SU-DHL-6 (cell line): ENCODE data around the gene OSR1.

Source experiments
- H2AFZ ChIP-seq: fragments of 200-600 bp; sonication (generic); 2 replicates; pipeline ENCODE4 v1.6.1; 2014; ENCODE audit warnings: low read depth, mild to moderate bottlenecking, moderate library complexity, mixed read lengths, antibody characterized with exemption, low read length; ENCODE audit not compliant: severe bottlenecking
- H3F3A ChIP-seq: fragments of 200-600 bp; shearing (Covaris generic); 2 replicates; pipeline ENCODE4 v1.6.0; 2016; ENCODE audit warnings: antibody characterized with exemption, mild to moderate bottlenecking; ENCODE audit not compliant: insufficient read depth
- H3K27ac ChIP-seq: fragments of 200-600 bp; sonication (generic); 2 replicates; pipeline ENCODE4 v1.5.1; 2016; ENCODE audit warnings: low read depth, mild to moderate bottlenecking, low read length, moderate library complexity, mixed read lengths
- H3K27me3 ChIP-seq: fragments of 200-600 bp; sonication (generic), shearing (Covaris generic); 2 replicates; pipeline ENCODE4 v1.6.0; 2014; ENCODE audit warnings: mild to moderate bottlenecking, low read length
- H3K36me3 ChIP-seq: fragments of 200-600 bp; sonication (generic); 2 replicates; pipeline ENCODE4 v1.6.1; 2014; ENCODE audit warnings: mild to moderate bottlenecking, low read length, mixed read lengths
- H3K4me2 ChIP-seq: fragments of 300-600, 200-600 bp; shearing (Covaris generic), sonication (generic); 2 replicates; pipeline ENCODE4 v1.6.0; 2014; ENCODE audit warnings: low read length, low read depth, mild to moderate bottlenecking; ENCODE audit not compliant: poor library complexity, severe bottlenecking
- H3K4me3 ChIP-seq: fragments of 200-600 bp; sonication (generic); 2 replicates; pipeline ENCODE4 v1.5.1; 2014; ENCODE audit warnings: antibody characterized with exemption, low read length, mild to moderate bottlenecking, mixed read lengths; ENCODE audit not compliant: insufficient read depth, poor library complexity, severe bottlenecking
- H3K79me2 ChIP-seq: fragments of 200-600 bp; sonication (generic); 2 replicates; pipeline ENCODE4 v1.6.1; 2014; ENCODE audit warnings: mild to moderate bottlenecking, low read length, moderate library complexity; ENCODE audit not compliant: insufficient read depth
- H3K9ac ChIP-seq: fragments of 200-600 bp; sonication (generic); 2 replicates; pipeline ENCODE4 v1.7.0; 2014; ENCODE audit warnings: mild to moderate bottlenecking, low read length
- H3K9me2 ChIP-seq: fragments of 200-600 bp; sonication (generic); replicated peaks from 2 replicates; pipeline ENCODE4 v1.6.1; 2014; ENCODE audit warnings: low read length; ENCODE audit not compliant: insufficient read depth
- H3K9me3 ChIP-seq: fragments of 200-600 bp; sonication (generic); 2 replicates; pipeline ENCODE4 v1.6.1; 2014; ENCODE audit warnings: low read length, mixed read lengths; ENCODE audit not compliant: insufficient read depth
- H4K20me1 ChIP-seq: fragments of 200-600 bp; sonication (generic); 2 replicates; pipeline ENCODE4 v1.6.1; 2014; ENCODE audit warnings: low read depth, mild to moderate bottlenecking, antibody characterized with exemption, low read length, moderate library complexity, mixed read lengths
- EZH2phosphoT487 ChIP-seq: fragments of 200-600 bp; sonication (generic), shearing (Covaris generic); conservative IDR thresholded peaks from 2 replicates; pipeline ENCODE4 v1.6.1; 2018; ENCODE audit warnings: mild to moderate bottlenecking, antibody characterized with exemption, low read length, moderate library complexity, mixed read lengths
- TF ChIP-seq, protein P1 (sequence below): fragments of 200-600 bp; sonication (generic); IDR thresholded peaks from one replicate; pipeline ENCODE4 v1.5.1; 2017; ENCODE audit warnings: antibody characterized with exemption, mild to moderate bottlenecking, low read length, moderate library complexity; ENCODE audit not compliant: insufficient read depth, poor library complexity, severe bottlenecking

Gene OSR1

DNA sequence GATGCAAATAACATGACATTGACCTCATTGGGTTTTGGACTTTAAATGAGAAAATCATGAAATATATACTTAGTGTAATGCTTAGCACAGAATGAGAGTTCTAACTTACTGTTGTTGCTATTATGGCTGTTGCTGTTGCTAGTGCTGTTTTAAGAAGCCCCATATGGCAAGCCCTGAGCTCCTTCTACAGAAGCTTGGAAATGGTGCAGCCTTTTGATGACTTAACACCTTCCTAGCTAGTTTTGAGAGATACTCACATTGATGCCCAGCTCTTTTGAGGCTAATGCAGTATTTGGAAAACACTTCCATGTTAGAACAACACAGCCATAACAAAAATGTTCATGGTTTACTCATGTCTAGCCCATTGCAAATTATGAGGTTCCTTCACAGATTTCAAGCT, 30.9 kb downstream of the OSR1 start:
- no peaks in the 10 kb centered on the region for H4K20me1 ChIP-seq
- TF ChIP-seq, protein P1, sequence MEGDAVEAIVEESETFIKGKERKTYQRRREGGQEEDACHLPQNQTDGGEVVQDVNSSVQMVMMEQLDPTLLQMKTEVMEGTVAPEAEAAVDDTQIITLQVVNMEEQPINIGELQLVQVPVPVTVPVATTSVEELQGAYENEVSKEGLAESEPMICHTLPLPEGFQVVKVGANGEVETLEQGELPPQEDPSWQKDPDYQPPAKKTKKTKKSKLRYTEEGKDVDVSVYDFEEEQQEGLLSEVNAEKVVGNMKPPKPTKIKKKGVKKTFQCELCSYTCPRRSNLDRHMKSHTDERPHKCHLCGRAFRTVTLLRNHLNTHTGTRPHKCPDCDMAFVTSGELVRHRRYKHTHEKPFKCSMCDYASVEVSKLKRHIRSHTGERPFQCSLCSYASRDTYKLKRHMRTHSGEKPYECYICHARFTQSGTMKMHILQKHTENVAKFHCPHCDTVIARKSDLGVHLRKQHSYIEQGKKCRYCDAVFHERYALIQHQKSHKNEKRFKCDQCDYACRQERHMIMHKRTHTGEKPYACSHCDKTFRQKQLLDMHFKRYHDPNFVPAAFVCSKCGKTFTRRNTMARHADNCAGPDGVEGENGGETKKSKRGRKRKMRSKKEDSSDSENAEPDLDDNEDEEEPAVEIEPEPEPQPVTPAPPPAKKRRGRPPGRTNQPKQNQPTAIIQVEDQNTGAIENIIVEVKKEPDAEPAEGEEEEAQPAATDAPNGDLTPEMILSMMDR: no peak
- no peak for TF ChIP-seq EZH2phosphoT487

DNA sequence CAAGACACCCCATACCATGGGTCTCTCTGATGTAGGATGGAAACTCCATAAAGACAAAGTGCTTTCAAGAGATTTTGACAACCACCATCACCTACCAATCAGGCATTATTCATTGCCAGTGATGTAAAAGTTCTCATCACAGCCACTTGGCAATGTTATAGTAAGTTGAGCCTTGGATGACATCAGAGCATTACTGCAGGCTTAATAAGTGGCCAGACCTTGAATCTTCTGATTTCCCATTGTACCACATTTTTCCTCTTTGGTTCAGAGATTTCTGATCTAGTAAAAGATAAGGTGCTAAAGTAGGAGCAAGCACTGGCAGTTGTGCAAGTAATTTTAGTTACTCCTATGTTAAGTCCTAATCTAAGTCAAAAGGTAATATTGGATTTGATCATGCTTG, 36.5 kb downstream of the OSR1 start:
- Histone ChIP-seq H3F3A (no peaks in the 10 kb centered on the region), H3K27me3 (no peaks in the 10 kb centered on the region), H2AFZ (no peak overlapping the region), H3K4me2 (no peak overlapping the region), H3K9ac (no peak overlapping the region), H3K9me3 (no peaks in the 10 kb centered on the region), H3K27ac (no peak overlapping the region), H3K79me2 (no peaks in the 10 kb centered on the region), H3K36me3 (no peaks in the 10 kb centered on the region), H3K4me3 (no peak overlapping the region), H4K20me1 (no peaks in the 10 kb centered on the region), H3K9me2 (no peaks in the 10 kb centered on the region)
- TF ChIP-seq EZH2phosphoT487: no peak
- TF ChIP-seq, protein P1: no peak

More for the DNA sequence above, 30.9 kb downstream of the OSR1 start:
- no peaks in the 10 kb centered on the region for H3K27me3 ChIP-seq
- H3K79me2 ChIP-seq: no peaks in the 10 kb centered on the region
- H3K36me3 ChIP-seq: no peaks in the 10 kb centered on the region
- no peaks in the 10 kb centered on the region for H3F3A ChIP-seq
- no peaks in the 10 kb centered on the region for H3K9me2 ChIP-seq
- no peak overlapping the region for H2AFZ ChIP-seq
- no peak overlapping the region for H3K9ac ChIP-seq
- H3K4me2 ChIP-seq: no peak overlapping the region
- H3K9me3 ChIP-seq: no peaks in the 10 kb centered on the region
- no peak overlapping the region for H3K27ac ChIP-seq
- no peak overlapping the region for H3K4me3 ChIP-seq

DNA sequence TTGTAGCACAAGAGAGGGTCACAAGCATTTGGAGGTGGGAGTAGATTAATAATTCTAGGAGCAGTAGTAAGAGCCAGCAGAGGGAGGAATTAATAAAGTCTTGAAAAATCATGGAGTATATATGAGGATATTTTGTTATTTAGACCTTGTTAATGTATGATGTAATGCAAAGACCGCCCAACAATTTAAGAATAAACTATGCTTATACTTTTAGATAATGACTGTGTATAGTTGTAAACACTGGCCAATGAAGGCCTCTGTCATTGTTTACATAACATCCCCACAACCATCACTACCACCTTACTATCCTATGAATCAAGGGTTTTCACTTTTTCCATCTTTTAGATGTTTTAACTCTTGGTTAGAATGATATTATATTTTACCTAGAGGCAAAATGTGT, 37.6 kb downstream of the OSR1 start:
- no peak for TF ChIP-seq EZH2phosphoT487
- TF ChIP-seq, protein P1: no peak
- H3K4me3 ChIP-seq: no peak overlapping the region
- H3K36me3 ChIP-seq: no peaks in the 10 kb centered on the region
- H3F3A ChIP-seq: no peaks in the 10 kb centered on the region
- H3K27ac ChIP-seq: no peak overlapping the region
- H3K79me2 ChIP-seq: no peaks in the 10 kb centered on the region
- H3K9me3 ChIP-seq: no peaks in the 10 kb centered on the region
- H3K4me2 ChIP-seq: no peak overlapping the region
- H3K27me3 ChIP-seq: no peaks in the 10 kb centered on the region
- H2AFZ ChIP-seq: no peak overlapping the region
- no peaks in the 10 kb centered on the region for H4K20me1 ChIP-seq
- no peaks in the 10 kb centered on the region for H3K9me2 ChIP-seq
- H3K9ac ChIP-seq: no peak overlapping the region
